OCI-LY7 (cell line): Measurements from ENCODE around the gene RAB7A. TPM values are rescaled to one million over a fixed set of nuclear protein-coding genes. Genes with fewer than 3 reads are reported as not detected.
"Not testable (repeated sequence)": the region's sequence is repeated elsewhere in the genome, so short reads cannot be mapped to it uniquely, and the experiment has no call there.

Source experiments
- BruUV-seq: library from RNA; stranded (reverse); fragments of 400-500 nt; replicated peaks from 2 replicates; lab custom pipeline; 2021; lab: Mats Ljungman, UMichigan
- CTCF ChIA-PET: fragments of 300-600 bp; sonication (Branson Sonifier 250); formaldehyde crosslinking; loops from one replicate; lab custom pipeline; 2022; ENCODE audit warnings: antibody characterized with exemption; ENCODE audit not compliant: unreplicated experiment; lab: Charles Lee
- POLR2A ChIA-PET: fragments of 300-600 bp; sonication (Branson Sonifier 250); formaldehyde crosslinking; loops from one replicate; lab custom pipeline; 2022; ENCODE audit warnings: antibody characterized with exemption; lab: Charles Lee
- DNase-seq: peaks from one replicate; pipeline ENCODE4 v3.0.0-alpha.2; 2015; ENCODE audit warnings: low spot score
- H2AFZ ChIP-seq: fragments of 200-600 bp; sonication (generic), shearing (Covaris generic); 2 replicates; pipeline ENCODE4 v1.6.1; 2014; ENCODE audit warnings: mild to moderate bottlenecking, antibody characterized with exemption, low read length, moderate library complexity
- H3K27ac ChIP-seq: fragments of 200-600 bp; sonication (generic); 2 replicates; pipeline ENCODE4 v1.5.1; 2014; ENCODE audit warnings: mixed run types, low read depth, mild to moderate bottlenecking, moderate library complexity, low read length, inconsistent platforms; ENCODE audit not compliant: poor library complexity, severe bottlenecking
- H3K36me3 ChIP-seq: fragments of 200-600 bp; sonication (generic); 2 replicates; pipeline ENCODE4 v1.6.1; 2014; ENCODE audit warnings: mild to moderate bottlenecking, antibody characterized with exemption, low read length, moderate library complexity, mixed read lengths; ENCODE audit not compliant: insufficient read depth
- H3K4me1 ChIP-seq: fragments of 200-600 bp; sonication (generic); 2 replicates; pipeline ENCODE4 v1.5.1; 2014; ENCODE audit warnings: mild to moderate bottlenecking, low read length; ENCODE audit not compliant: insufficient read depth, poor library complexity, severe bottlenecking
- H3K4me2 ChIP-seq: fragments of 200-600 bp; sonication (generic); 2 replicates; pipeline ENCODE4 v1.6.1; 2014; ENCODE audit warnings: mild to moderate bottlenecking, low read length
- H3K4me3 ChIP-seq: fragments of 200-600 bp; sonication (generic); 2 replicates; pipeline ENCODE4 v1.5.1; 2014; ENCODE audit warnings: mild to moderate bottlenecking, low read depth, low read length; ENCODE audit not compliant: poor library complexity, severe bottlenecking
- H3K79me2 ChIP-seq: fragments of 200-600 bp; sonication (generic); 2 replicates; pipeline ENCODE4 v1.6.1; 2016; ENCODE audit warnings: low read depth, mild to moderate bottlenecking, low read length, moderate library complexity, mixed read lengths; ENCODE audit not compliant: insufficient read depth
- H3K9me2 ChIP-seq: fragments of 200-600 bp; sonication (generic); 2 replicates; pipeline ENCODE4 v1.6.1; 2016; ENCODE audit warnings: mild to moderate bottlenecking, low read length, mixed read lengths; ENCODE audit not compliant: insufficient read depth
- H3K9me3 ChIP-seq: fragments of 200-600 bp; sonication (generic); 2 replicates; pipeline ENCODE4 v1.6.1; 2014; ENCODE audit warnings: mild to moderate bottlenecking, mixed run types, low read length, mixed read lengths
- H4K20me1 ChIP-seq: fragments of 200-600 bp; sonication (generic); 2 replicates; pipeline ENCODE4 v1.6.1; 2014; ENCODE audit warnings: mild to moderate bottlenecking, antibody characterized with exemption, low read length, moderate library complexity, mixed read lengths; ENCODE audit not compliant: insufficient read depth
- CTCF ChIP-seq: fragments of 200-600 bp; sonication (generic); conservative IDR thresholded peaks from 2 replicates; pipeline ENCODE4 v1.5.1; 2014; ENCODE audit warnings: mild to moderate bottlenecking, antibody characterized with exemption, low read length, moderate library complexity, mixed read lengths
- EZH2phosphoT487 ChIP-seq: fragments of 200-600 bp; sonication (generic); IDR thresholded peaks from 2 replicates; pipeline ENCODE4 v1.6.1; 2018; ENCODE audit warnings: low read depth, borderline replicate concordance, mild to moderate bottlenecking, mixed run types, antibody characterized with exemption, low read length, moderate library complexity, mixed read lengths
- intact Hi-C: fragments of 100-400 bp; cut with micrococcal nuclease; formaldehyde crosslinking; loops from one replicate; pipeline ENCODE4 v1.10.0; 2022; ENCODE audit not compliant: unreplicated experiment
- total RNA-seq, 2 experiments: library from RNA; depleted of rRNA in 1 of 2; stranded (reverse); fragments of >200 nt in 1 of 2; shearing (Covaris generic) in 1 of 2; gene quantifications; 2 replicates each; pipeline ENCODE4 v1.2.3, GENCODE V29; 2014 to 2022

The RAB7A gene
- total RNA-seq, 2 experiments from 2014 or later = 24.5 to 143 TPM

GRCh38 chr3:128824132-128824850 is 98.3 kb downstream of the RAB7A start:
- CTCF ChIA-PET = no interaction called here
- no peak overlapping the region for H2AFZ ChIP-seq
- no peaks in the 10 kb centered on the region for H3K9me3 ChIP-seq
- no peak for DNase-seq
- H3K4me2 ChIP-seq = no peak overlapping the region
- H3K79me2 ChIP-seq = no peaks in the 10 kb centered on the region
- POLR2A ChIA-PET = interaction anchor here (1.1 kb wide), 1 partner anchor 11 kb away, joined by 3 read pairs; no protein-coding TSS in a partner anchor
- H3K4me1 ChIP-seq = no peaks in the 10 kb centered on the region
- H3K4me3 ChIP-seq = no peak overlapping the region
- TF ChIP-seq EZH2phosphoT487 = no peak
- TF ChIP-seq CTCF = no peak
- no peak overlapping the region for H3K27ac ChIP-seq
- no TSS peak for BruUV-seq
- H4K20me1 ChIP-seq = no peaks in the 10 kb centered on the region
- intact Hi-C loops = no loop called here
- H3K36me3 ChIP-seq = no peaks in the 10 kb centered on the region
- H3K9me2 ChIP-seq = no peaks in the 10 kb centered on the region

- no peak overlapping the region for H3K4me3 ChIP-seq
- no peaks in the 10 kb centered on the region for H4K20me1 ChIP-seq
- no peaks in the 10 kb centered on the region for H3K36me3 ChIP-seq
- H3K4me1 ChIP-seq = no peaks in the 10 kb centered on the region
- intact Hi-C loops = no loop called here
- BruUV-seq = no TSS peak
- DNase-seq = no peak
- H2AFZ ChIP-seq = no peak overlapping the region
- H3K79me2 ChIP-seq = no peaks in the 10 kb centered on the region
- POLR2A ChIA-PET = no interaction called here
- H3K4me2 ChIP-seq = no peak overlapping the region
- H3K9me2 ChIP-seq = no peaks in the 10 kb centered on the region
- no peaks in the 10 kb centered on the region for H3K9me3 ChIP-seq
- no peak overlapping the region for H3K27ac ChIP-seq
- TF ChIP-seq CTCF (no peak), EZH2phosphoT487 (no peak)
- CTCF ChIA-PET = no interaction called here
Measured at GRCh38 chr3:128825117-128825725, 99.2 kb downstream of the RAB7A start.

GRCh38 chr3:128829087-128829486 is 103.1 kb downstream of the RAB7A start:
- BruUV-seq, H4K20me1 ChIP-seq, H2AFZ ChIP-seq, H3K27ac ChIP-seq, H3K4me2 ChIP-seq, H3K4me3 ChIP-seq, H3K9me3 ChIP-seq, H3K36me3 ChIP-seq, intact Hi-C loops, H3K79me2 ChIP-seq, H3K9me2 ChIP-seq, DNase-seq, H3K4me1 ChIP-seq: not testable (repeated sequence)
- CTCF ChIA-PET = interaction anchor here (0.6 kb wide), 1 partner anchor 480 kb away, joined by 3 read pairs; no protein-coding TSS in a partner anchor
- POLR2A ChIA-PET = interaction anchor here (0.7 kb wide), 1 partner anchor 852 kb away, joined by 6 read pairs; no protein-coding TSS in a partner anchor

GRCh38 chr3:128829925-128830625 is 104.1 kb downstream of the RAB7A start:
- H3K36me3 ChIP-seq, H3K4me2 ChIP-seq, CTCF ChIA-PET, POLR2A ChIA-PET, H3K9me2 ChIP-seq, intact Hi-C loops, H3K27ac ChIP-seq, H3K9me3 ChIP-seq, DNase-seq, H3K79me2 ChIP-seq, H2AFZ ChIP-seq, H3K4me1 ChIP-seq, H4K20me1 ChIP-seq, H3K4me3 ChIP-seq, BruUV-seq: not testable (repeated sequence)
